ENCODE measurements around the gene WDR72.

WDR72 gene

DNA sequence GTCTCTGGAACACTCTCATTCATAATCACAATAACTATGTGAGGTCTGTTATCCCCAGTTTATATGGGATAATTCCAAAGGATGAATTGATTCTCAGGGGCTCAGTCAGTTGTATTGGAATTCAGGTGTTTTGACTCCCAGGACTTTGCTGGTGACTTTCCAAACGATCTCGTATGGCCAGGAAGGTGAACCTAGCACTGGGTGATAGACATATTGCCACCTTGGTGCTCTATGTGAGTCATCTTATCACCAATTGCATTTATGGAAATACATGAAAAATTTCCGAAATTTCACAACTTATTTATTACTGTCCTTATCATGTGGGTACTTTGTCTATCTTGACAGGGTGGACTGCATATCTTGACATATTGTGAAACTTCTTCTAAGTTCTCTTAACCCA, 287.3 kb downstream of the WDR72 start:
- intact Hi-C loops (cut with DNase I), result no loop called here
- no peak for DNase-seq

GRCh38 chr15:53470743-53471142, 288.7 kb downstream of the WDR72 start:
- intact Hi-C loops (cut with DNase I), result no loop called here

GRCh38 chr15:53469422-53469821, 290.0 kb downstream of the WDR72 start:
- intact Hi-C loops (cut with DNase I), result no loop called here
- DNase-seq, result no peak

More at GRCh38 chr15:53470743-53471142, 288.7 kb downstream of the WDR72 start:
- DNase-seq, result no peak
